ENCODE results near the gene ETV3. TPM values are rescaled to one million over a fixed set of nuclear protein-coding genes. Genes with fewer than 3 reads are reported as not detected.
"Not testable (repeated sequence)": the region's sequence is repeated elsewhere in the genome, so short reads cannot be mapped to it uniquely, and the experiment has no call there.

Gene ETV3
- total and polyA plus RNA-seq, 12 donors, result 3.7 to 27.5 (median 20.1) TPM

- TF ChIP-seq CTCF (IDR thresholded peaks at IDR 0.05), result no peak
- Histone ChIP-seq H3K27me3 (peaks cover 0 to 12% (median 0%) of the 10 kb centered on the region in 7 donors), H3K36me3 (no peaks in the 10 kb centered on the region), H3K9me3 (no peaks in the 10 kb centered on the region), H3K4me1 (no peaks in the 10 kb centered on the region), H3K4me3 (no peak overlapping the region), H3K27ac (no peak overlapping the region)
- ATAC-seq (no peak), DNase-seq (no peak)
- intact Hi-C loops (cut with DNase I), result no loop called here
- 88 to 90% methylated on average over 6 of the region's 6 CpGs for WGBS, 2 donors
Observed at GRCh38 chr1:157176591-157177121, 38.5 kb upstream of the ETV3 start.

- Histone ChIP-seq H3K4me3 (no peak overlapping the region), H3K27ac (no peak overlapping the region), H3K27me3 (peaks cover 0 to 11% (median 0%) of the 10 kb centered on the region in 7 donors), H3K9me3 (no peaks in the 10 kb centered on the region), H3K36me3 (no peaks in the 10 kb centered on the region), H3K4me1 (no peaks in the 10 kb centered on the region)
- DNase-seq (no peak), ATAC-seq (no peak)
- no peak for TF ChIP-seq CTCF (IDR thresholded peaks at IDR 0.05)
- WGBS, 2 donors, result 94 to 100% methylated on average over 1 of the region's 1 CpG
- intact Hi-C loops (cut with DNase I), result no loop called here
Observed at GRCh38 chr1:157176016-157176415, 37.8 kb upstream of the ETV3 start.

GRCh38 chr1:157173900-157174410, 35.8 kb upstream of the ETV3 start:
- H3K9me3 ChIP-seq, result no peaks in the 10 kb centered on the region
- DNase-seq (no peak), ATAC-seq (no peak)
- peaks cover 0 to 13% (median 5%) of the 10 kb centered on the region in 7 donors for H3K27me3 ChIP-seq
- no peak overlapping the region for H3K4me3 ChIP-seq
- TF ChIP-seq CTCF (IDR thresholded peaks at IDR 0.05), result no peak
- H3K27ac ChIP-seq, result no peak overlapping the region
- no peaks in the 10 kb centered on the region for H3K36me3 ChIP-seq
- intact Hi-C loops (cut with DNase I), result no loop called here
- H3K4me1 ChIP-seq, result no peaks in the 10 kb centered on the region
- WGBS, 2 donors, result 78 to 83% methylated on average over 8 of the region's 8 CpGs

GRCh38 chr1:157173241-157173640, 35.0 kb upstream of the ETV3 start:
- 63 to 75% methylated on average over 2 of the region's 2 CpGs for WGBS, 2 donors
- H3K4me1 ChIP-seq; ATAC-seq; H3K4me3 ChIP-seq; H3K9me3 ChIP-seq; intact Hi-C loops (cut with DNase I); H3K36me3 ChIP-seq; DNase-seq; H3K27ac ChIP-seq: not testable (repeated sequence)
- peaks cover 0 to 14% (median 6%) of the 10 kb centered on the region in 7 donors for H3K27me3 ChIP-seq

GRCh38 chr1:157172591-157172990, 34.4 kb upstream of the ETV3 start:
- ATAC-seq; H3K36me3 ChIP-seq; H3K27ac ChIP-seq; intact Hi-C loops (cut with DNase I); H3K4me1 ChIP-seq; DNase-seq; H3K4me3 ChIP-seq; H3K9me3 ChIP-seq: not testable (repeated sequence)
- peaks cover 0 to 19% (median 6%) of the 10 kb centered on the region in 7 donors for H3K27me3 ChIP-seq
- 63 to 65% methylated on average over 2 of the region's 2 CpGs for WGBS, 2 donors

All from heart right ventricle (tissue), 16 donors.